Measurements from ENCODE around the gene FOXL3. TPM values are rescaled to one million over a fixed set of nuclear protein-coding genes. Genes with fewer than 3 reads are reported as not detected.

Gene FOXL3
- total RNA-seq, 1 experiment from 2014 or later = not detected

GRCh38 chr7:276230-276835 lies 13.6 kb upstream of the FOXL3 start:
- no TSS peak for BruUV-seq (replicated peaks)
- in situ Hi-C loops (cut with HindIII; ENCODE audit: low pct_unique_long_range_greater_than_20kb, low sequenced_read_pairs) (no loop called here), intact Hi-C loops (cut with micrococcal nuclease; ENCODE audit: unreplicated experiment) (no loop called here)
- no peaks in the 10 kb centered on the region for H3K4me1 ChIP-seq (ENCODE audit: control insufficient read depth, insufficient read depth, low read length)
- no peak for DNase-seq (ENCODE audit: low read depth, low spot score)
- H3K27ac ChIP-seq (ENCODE audit: low read length) = no peak overlapping the region
- no peak overlapping the region for H3K4me3 ChIP-seq (ENCODE audit: low read depth in 2 of 2, low read length in 2 of 2)
- CTCF ChIA-PET = no interaction called here
- no peak for ATAC-seq
- peaks cover under 1% of the 10 kb centered on the region; the same call in 1 of the 2 replicates for H3K27me3 ChIP-seq (ENCODE audit: control insufficient read depth, insufficient read depth, low read length)
- POLR2A ChIA-PET = no interaction called here
- H3K36me3 ChIP-seq (ENCODE audit: control insufficient read depth, insufficient read depth, low read length) = no peaks in the 10 kb centered on the region
- no peaks in the 10 kb centered on the region for H3K9me3 ChIP-seq (ENCODE audit: control insufficient read depth, insufficient read depth, low read depth, low read length)
- TF ChIP-seq POLR2AphosphoS5 (IDR thresholded peaks at IDR 0.05; ENCODE audit: low read depth, low read length) = no peak
- TF ChIP-seq TCF7L2 (IDR thresholded peaks at IDR 0.05; ENCODE audit: low read depth, low read length) = no peak

- intact Hi-C loops (cut with micrococcal nuclease; ENCODE audit: unreplicated experiment) = no loop called here
- H3K4me3 ChIP-seq (ENCODE audit: low read depth in 2 of 2, low read length in 2 of 2) = no peak overlapping the region
- no peak for TF ChIP-seq SIN3A (IDR thresholded peaks at IDR 0.05; ENCODE audit: borderline replicate concordance, insufficient read depth, low read depth, low read length)
- no peak for TF ChIP-seq TCF7L2 (IDR thresholded peaks at IDR 0.05; ENCODE audit: low read depth, low read length)
- no peak for TF ChIP-seq CTCF (IDR thresholded peaks at IDR 0.05)
- TF ChIP-seq REST (IDR thresholded peaks at IDR 0.05; ENCODE audit: insufficient read depth in 1 of 2, low read depth in 2 of 2, low read length in 1 of 2) = no peak
- TF ChIP-seq POLR2AphosphoS5 (IDR thresholded peaks at IDR 0.05; ENCODE audit: low read depth, low read length) = no peak
- no peaks in the 10 kb centered on the region for H3K36me3 ChIP-seq (ENCODE audit: control insufficient read depth, insufficient read depth, low read length)
- ChIA-PET POLR2A (no interaction called here), CTCF (no interaction called here)
- no peaks in the 10 kb centered on the region for H3K9me3 ChIP-seq (ENCODE audit: control insufficient read depth, insufficient read depth, low read depth, low read length)
- H3K27me3 ChIP-seq (ENCODE audit: control insufficient read depth, insufficient read depth, low read length) = peaks cover 4% of the 10 kb centered on the region; the same call in 1 of the 2 replicates
- no peaks in the 10 kb centered on the region for H3K4me1 ChIP-seq (ENCODE audit: control insufficient read depth, insufficient read depth, low read length)
- in situ Hi-C loops (cut with HindIII; ENCODE audit: low pct_unique_long_range_greater_than_20kb, low sequenced_read_pairs) = no loop called here
- BruUV-seq (replicated peaks) = no TSS peak
- ATAC-seq = peak; percentile 47; the same call in 1 of the 2 replicates
- no peak for DNase-seq (ENCODE audit: low read depth, low spot score)
- no peak overlapping the region for H3K27ac ChIP-seq (ENCODE audit: low read length)
These were observed 12.7 kb upstream of the FOXL3 start for GRCh38 chr7:277228-277627.

- POLR2A ChIA-PET = no interaction called here
- H3K27ac ChIP-seq (ENCODE audit: low read length) = no peak overlapping the region
- ATAC-seq = no peak
- CTCF ChIA-PET = no interaction called here
- H3K36me3 ChIP-seq (ENCODE audit: control insufficient read depth, insufficient read depth, low read length) = no peaks in the 10 kb centered on the region
- H3K4me1 ChIP-seq (ENCODE audit: control insufficient read depth, insufficient read depth, low read length) = no peaks in the 10 kb centered on the region
- no TSS peak for BruUV-seq (replicated peaks)
- H3K4me3 ChIP-seq (ENCODE audit: low read depth in 2 of 2, low read length in 2 of 2) = no peak overlapping the region
- H3K9me3 ChIP-seq (ENCODE audit: control insufficient read depth, insufficient read depth, low read depth, low read length) = no peaks in the 10 kb centered on the region
- intact Hi-C loops (cut with micrococcal nuclease; ENCODE audit: unreplicated experiment) (no loop called here), in situ Hi-C loops (cut with HindIII; ENCODE audit: low pct_unique_long_range_greater_than_20kb, low sequenced_read_pairs) (no loop called here)
- TF ChIP-seq REST (IDR thresholded peaks at IDR 0.05; ENCODE audit: insufficient read depth in 1 of 2, low read depth in 2 of 2, low read length in 1 of 2) = no peak
- TF ChIP-seq POLR2AphosphoS5 (IDR thresholded peaks at IDR 0.05; ENCODE audit: low read depth, low read length) = no peak
- peaks cover 4% of the 10 kb centered on the region; the same call in 1 of the 2 replicates for H3K27me3 ChIP-seq (ENCODE audit: control insufficient read depth, insufficient read depth, low read length)
- no peak for DNase-seq (ENCODE audit: low read depth, low spot score)
These were observed 11.9 kb upstream of the FOXL3 start for GRCh38 chr7:278081-278480.

All from Panc1 (cell line).